ENCODE measurements around the gene PCDH9.

GRCh38 chr13:66693656-66694055 lies 536.5 kb downstream of the PCDH9 start:
- TF ChIP-seq POLR2AphosphoS5 (IDR thresholded peaks at IDR 0.05; ENCODE audit: low read depth, low read length) (no peak), CTCF (IDR thresholded peaks at IDR 0.05) (no peak), SIN3A (IDR thresholded peaks at IDR 0.05; ENCODE audit: borderline replicate concordance, insufficient read depth, low read depth, low read length) (no peak)
- TF ChIP-seq, protein P1, sequence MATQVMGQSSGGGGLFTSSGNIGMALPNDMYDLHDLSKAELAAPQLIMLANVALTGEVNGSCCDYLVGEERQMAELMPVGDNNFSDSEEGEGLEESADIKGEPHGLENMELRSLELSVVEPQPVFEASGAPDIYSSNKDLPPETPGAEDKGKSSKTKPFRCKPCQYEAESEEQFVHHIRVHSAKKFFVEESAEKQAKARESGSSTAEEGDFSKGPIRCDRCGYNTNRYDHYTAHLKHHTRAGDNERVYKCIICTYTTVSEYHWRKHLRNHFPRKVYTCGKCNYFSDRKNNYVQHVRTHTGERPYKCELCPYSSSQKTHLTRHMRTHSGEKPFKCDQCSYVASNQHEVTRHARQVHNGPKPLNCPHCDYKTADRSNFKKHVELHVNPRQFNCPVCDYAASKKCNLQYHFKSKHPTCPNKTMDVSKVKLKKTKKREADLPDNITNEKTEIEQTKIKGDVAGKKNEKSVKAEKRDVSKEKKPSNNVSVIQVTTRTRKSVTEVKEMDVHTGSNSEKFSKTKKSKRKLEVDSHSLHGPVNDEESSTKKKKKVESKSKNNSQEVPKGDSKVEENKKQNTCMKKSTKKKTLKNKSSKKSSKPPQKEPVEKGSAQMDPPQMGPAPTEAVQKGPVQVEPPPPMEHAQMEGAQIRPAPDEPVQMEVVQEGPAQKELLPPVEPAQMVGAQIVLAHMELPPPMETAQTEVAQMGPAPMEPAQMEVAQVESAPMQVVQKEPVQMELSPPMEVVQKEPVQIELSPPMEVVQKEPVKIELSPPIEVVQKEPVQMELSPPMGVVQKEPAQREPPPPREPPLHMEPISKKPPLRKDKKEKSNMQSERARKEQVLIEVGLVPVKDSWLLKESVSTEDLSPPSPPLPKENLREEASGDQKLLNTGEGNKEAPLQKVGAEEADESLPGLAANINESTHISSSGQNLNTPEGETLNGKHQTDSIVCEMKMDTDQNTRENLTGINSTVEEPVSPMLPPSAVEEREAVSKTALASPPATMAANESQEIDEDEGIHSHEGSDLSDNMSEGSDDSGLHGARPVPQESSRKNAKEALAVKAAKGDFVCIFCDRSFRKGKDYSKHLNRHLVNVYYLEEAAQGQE (IDR thresholded peaks at IDR 0.05; ENCODE audit: insufficient read depth in 1 of 2, low read depth in 2 of 2, low read length in 1 of 2), result no peak
